Measurements from ENCODE around the gene GPC6. TPM values are rescaled to one million over a fixed set of nuclear protein-coding genes. Genes with fewer than 3 reads are reported as not detected.

GPC6 gene
- total and polyA plus RNA-seq, 9 of the 15 experiments (the other 6 are each of a cell fraction or from before 2014, with no cell fraction given) = under 0.01 to 0.20 (median 0.01) TPM; not detected in 4

DNA sequence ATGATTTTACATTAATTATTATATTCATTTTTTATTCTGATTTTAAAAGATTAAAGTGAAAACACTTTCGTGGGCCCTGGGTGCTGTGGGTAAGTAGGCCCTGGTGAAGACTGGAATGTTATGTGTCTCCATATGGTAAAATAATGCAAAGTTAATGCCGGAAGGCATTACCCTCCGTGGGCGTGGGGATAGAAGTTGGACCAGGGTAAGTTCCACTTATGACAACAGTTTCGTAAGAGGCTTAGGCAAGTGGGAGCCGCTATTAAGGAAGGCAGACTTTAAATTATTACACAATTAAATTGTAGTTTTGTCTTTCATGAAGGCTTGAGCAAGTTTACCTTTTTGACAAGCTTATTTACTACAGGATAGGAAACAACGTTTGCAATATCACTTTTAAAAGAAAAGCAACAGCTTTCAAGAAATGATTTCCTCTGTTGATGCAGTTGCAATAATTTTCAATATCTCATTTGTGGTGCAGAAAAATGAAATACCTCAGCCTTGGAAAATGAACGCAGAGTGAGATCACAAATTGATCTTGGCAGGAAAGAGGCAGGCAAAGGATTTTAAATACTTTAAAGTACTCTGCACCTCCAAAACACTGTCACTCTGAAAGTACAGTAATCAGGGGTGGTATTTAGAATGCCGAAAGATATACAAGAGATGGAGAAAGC is 942.3 kb downstream of the GPC6 start (continued):
- TF ChIP-seq ARID4B (CRISPR knock-in tag; IDR thresholded peaks at IDR 0.05) (no peak), NFXL1 (CRISPR knock-in tag; IDR thresholded peaks at IDR 0.05) (no peak), SMAD3 (CRISPR knock-in tag; conservative IDR thresholded peaks at IDR 0.05) (no peak), ZNF23 (CRISPR knock-in tag; IDR thresholded peaks at IDR 0.05) (no peak), ZNF224 (CRISPR knock-in tag; IDR thresholded peaks at IDR 0.05) (no peak), SIX5 (IDR thresholded peaks at IDR 0.05; ENCODE audit: borderline replicate concordance in 1 of 2, insufficient read depth in 1 of 2, low read depth in 1 of 2, low read length in 2 of 2) (no peak)
